ENCODE data around the gene MDH1. TPM values are rescaled to one million over a fixed set of nuclear protein-coding genes. Genes with fewer than 3 reads are reported as not detected.

MDH1 gene
- polyA plus RNA-seq, 2 of the 4 experiments (the other 2 are of a cell fraction), result 220 to 425 TPM

- TF ChIP-seq HOXA7 (CRISPR knock-in tag; IDR thresholded peaks at IDR 0.05) (no peak), POLR2A (IDR thresholded peaks at IDR 0.05; ENCODE audit: low read length) (no peak), MAX (IDR thresholded peaks at IDR 0.05) (no peak)
Observed at GRCh38 chr2:63639344-63639743, 50.6 kb downstream of the MDH1 start (continued).

- FAIRE-seq (no peak), DNase-seq (ENCODE audit: low read depth in 1 of 2, low spot score in 1 of 2) (no peak), ATAC-seq (no peak)
- Histone ChIP-seq H3K4me1 (no peaks in the 10 kb centered on the region), H3K4me3 (no peak overlapping the region), H3K27ac (no peak overlapping the region), H3K4me2 (no peak overlapping the region), H3K9me3 (no peaks in the 10 kb centered on the region)
- ChIA-PET CTCF (no interaction called here), POLR2A (no interaction called here)
- 16% methylated on average over 1 of the region's 1 CpG for WGBS (ENCODE audit: missing lambda C conversion rate)
- TF ChIP-seq HOXB5 (CRISPR knock-in tag; IDR thresholded peaks at IDR 0.05), result no peak
- no peak for TF ChIP-seq POLR2AphosphoS2 (conservative IDR thresholded peaks at IDR 0.05; ENCODE audit: low read length)
- no peak for TF ChIP-seq MYC (IDR thresholded peaks at IDR 0.05; ENCODE audit: borderline replicate concordance, low read length)
- no peak for TF ChIP-seq ELK1 (IDR thresholded peaks at IDR 0.05; ENCODE audit: low read depth, low read length)
- no peak for TF ChIP-seq CHD4 (IDR thresholded peaks at IDR 0.05; ENCODE audit: borderline replicate concordance)
- no peak for TF ChIP-seq POLR2A (IDR thresholded peaks at IDR 0.05; ENCODE audit: low read length)
- no peak for TF ChIP-seq NFE2L2 (conservative IDR thresholded peaks at IDR 0.05; ENCODE audit: low read length)
- no peak for TF ChIP-seq FOSB (CRISPR knock-in tag; IDR thresholded peaks at IDR 0.05)
- no peak for TF ChIP-seq NPAS2 (CRISPR knock-in tag; IDR thresholded peaks at IDR 0.05; ENCODE audit: borderline replicate concordance)
- TF ChIP-seq SMC3 (IDR thresholded peaks at IDR 0.05), result no peak
Observed at GRCh38 chr2:63642946-63643345, 54.2 kb downstream of the MDH1 start.

- CTCF ChIA-PET, result no interaction called here
- Histone ChIP-seq H3K4me1 (no peaks in the 10 kb centered on the region), H3K4me2 (no peak overlapping the region), H3K4me3 (no peak overlapping the region), H3K9me3 (no peaks in the 10 kb centered on the region), H3K27ac (no peak overlapping the region)
- ATAC-seq (no peak), FAIRE-seq (no peak), DNase-seq (ENCODE audit: low read depth in 1 of 2, low spot score in 1 of 2) (no peak)
- WGBS (ENCODE audit: missing lambda C conversion rate), result 24% methylated on average over 1 of the region's 1 CpG
- no peak for TF ChIP-seq KDM1A (IDR thresholded peaks at IDR 0.05; ENCODE audit: low read depth)
- no peak for TF ChIP-seq BCL3 (IDR thresholded peaks at IDR 0.05)
- no peak for TF ChIP-seq SMC3 (IDR thresholded peaks at IDR 0.05)
- TF ChIP-seq CTCF (IDR thresholded peaks at IDR 0.05), result no peak
- no peak for TF ChIP-seq FOXS1 (CRISPR knock-in tag; IDR thresholded peaks at IDR 0.05)
- no peak for TF ChIP-seq CBX8 (IDR thresholded peaks at IDR 0.05)
- no peak for TF ChIP-seq RNF2 (IDR thresholded peaks at IDR 0.05; ENCODE audit: borderline replicate concordance, low read depth)
- POLR2A ChIA-PET, result no interaction called here
Observed at GRCh38 chr2:63643486-63643885, 54.7 kb downstream of the MDH1 start.

GRCh38 chr2:63648632-63649031 is 59.9 kb downstream of the MDH1 start:
- Histone ChIP-seq H3K27ac (no peak overlapping the region), H3K9me3 (no peaks in the 10 kb centered on the region), H3K4me1 (no peaks in the 10 kb centered on the region), H3K4me2 (no peak overlapping the region), H3K4me3 (no peak overlapping the region)
- DNase-seq (ENCODE audit: low read depth in 1 of 2, low spot score in 1 of 2), result no peak
- FAIRE-seq, result no peak
- TF ChIP-seq RCOR1 (IDR thresholded peaks at IDR 0.05; ENCODE audit: low read depth, low read length) (no peak), CBX2 (IDR thresholded peaks at IDR 0.05; ENCODE audit: borderline replicate concordance, low read depth) (no peak), RFX5 (IDR thresholded peaks at IDR 0.05) (no peak)
- WGBS (ENCODE audit: missing lambda C conversion rate), result 3% methylated on average over 2 of the region's 2 CpGs
- ChIA-PET POLR2A (no interaction called here), CTCF (no interaction called here)
- ATAC-seq, result no peak

All from A549 (cell line).